ENCODE measurements around the gene HOMER1. TPM values are rescaled to one million over a fixed set of nuclear protein-coding genes. Genes with fewer than 3 reads are reported as not detected.

Gene HOMER1
- total RNA-seq, 1 donor from 2014 or later = 1.7 TPM

Other genes with a start within 250 kb of the HOMER1 start
- gene TENT2, start 98.3 kb upstream of the HOMER1 start, total RNA-seq = 22.1 and 27.6 TPM in 2 replicates
- gene CMYA5, start 175.7 kb upstream of the HOMER1 start, total RNA-seq = under 0.01 and 0.07 TPM in 2 replicates